Loucy (cell line): ENCODE results near the gene CDC42EP3.

Experiments
- H2AFZ ChIP-seq: fragments of 200-600 bp; sonication (generic); 2 replicates; pipeline ENCODE4 v1.6.0; 2016; ENCODE audit warnings: antibody characterized with exemption, mild to moderate bottlenecking, low read length, moderate library complexity
- H3F3A ChIP-seq: fragments of 200-600 bp; 2 replicates; pipeline ENCODE4 v1.6.0; 2016; ENCODE audit warnings: antibody characterized with exemption, low read depth, mild to moderate bottlenecking
- H3K27me3 ChIP-seq: fragments of 200-600 bp; sonication (generic); 2 replicates; pipeline ENCODE4 v1.6.1; 2014; ENCODE audit warnings: low read length, mild to moderate bottlenecking; ENCODE audit not compliant: insufficient read depth, poor library complexity, severe bottlenecking
- H3K36me3 ChIP-seq: fragments of 200-600 bp; sonication (generic); 2 replicates; pipeline ENCODE4 v1.6.1; 2016; ENCODE audit warnings: low read length; ENCODE audit not compliant: insufficient read depth
- H3K4me1 ChIP-seq: fragments of 200-600 bp; sonication (generic); 2 replicates; pipeline ENCODE4 v1.5.1; 2014; ENCODE audit warnings: low read length, mild to moderate bottlenecking; ENCODE audit not compliant: insufficient read depth, poor library complexity, severe bottlenecking
- H3K4me2 ChIP-seq: fragments of 200-600 bp; sonication (generic); 2 replicates; pipeline ENCODE4 v1.6.0; 2014; ENCODE audit warnings: antibody characterized with exemption, low read length, low read depth, mild to moderate bottlenecking; ENCODE audit not compliant: poor library complexity, severe bottlenecking
- H3K4me3 ChIP-seq: fragments of 200-600 bp; sonication (generic); 2 replicates; pipeline ENCODE4 v1.5.1; 2014; ENCODE audit warnings: low read length, mild to moderate bottlenecking, mixed read lengths; ENCODE audit not compliant: poor library complexity, severe bottlenecking
- H3K79me2 ChIP-seq: fragments of 200-600 bp; sonication (generic); 2 replicates; pipeline ENCODE4 v1.6.1; 2014; ENCODE audit warnings: low read length; ENCODE audit not compliant: insufficient read depth
- H3K9ac ChIP-seq: fragments of 200-600 bp; sonication (generic); 2 replicates; pipeline ENCODE4 v1.6.0; 2014; ENCODE audit warnings: mild to moderate bottlenecking, low read depth, low read length, moderate library complexity; ENCODE audit not compliant: poor library complexity, severe bottlenecking
- H3K9me2 ChIP-seq: fragments of 200-600 bp; sonication (generic); replicated peaks from 2 replicates; pipeline ENCODE4 v1.6.1; 2016; ENCODE audit warnings: low read depth, low read length, mixed read lengths
- H3K9me3 ChIP-seq: fragments of 200-600 bp; sonication (generic); 2 replicates; pipeline ENCODE4 v1.6.1; 2014; ENCODE audit warnings: mild to moderate bottlenecking, antibody characterized with exemption, low read length, low read depth; ENCODE audit not compliant: insufficient read depth
- H4K20me1 ChIP-seq: fragments of 200-600 bp; sonication (generic); 2 replicates; pipeline ENCODE4 v1.6.0; 2014; ENCODE audit warnings: antibody characterized with exemption, low read length, mild to moderate bottlenecking; ENCODE audit not compliant: insufficient read depth, poor library complexity, severe bottlenecking
- EZH2phosphoT487 ChIP-seq: fragments of 200-600 bp; IDR thresholded peaks from 2 replicates; pipeline ENCODE4 v1.6.1; 2018; ENCODE audit warnings: antibody characterized with exemption, mild to moderate bottlenecking, moderate library complexity, borderline replicate concordance
- TF ChIP-seq, protein P1 (sequence below): fragments of 200-600 bp; sonication (generic); conservative IDR thresholded peaks from 2 replicates; pipeline ENCODE4 v1.5.1; 2014; ENCODE audit warnings: mild to moderate bottlenecking, antibody characterized with exemption, low read length

CDC42EP3 gene

DNA sequence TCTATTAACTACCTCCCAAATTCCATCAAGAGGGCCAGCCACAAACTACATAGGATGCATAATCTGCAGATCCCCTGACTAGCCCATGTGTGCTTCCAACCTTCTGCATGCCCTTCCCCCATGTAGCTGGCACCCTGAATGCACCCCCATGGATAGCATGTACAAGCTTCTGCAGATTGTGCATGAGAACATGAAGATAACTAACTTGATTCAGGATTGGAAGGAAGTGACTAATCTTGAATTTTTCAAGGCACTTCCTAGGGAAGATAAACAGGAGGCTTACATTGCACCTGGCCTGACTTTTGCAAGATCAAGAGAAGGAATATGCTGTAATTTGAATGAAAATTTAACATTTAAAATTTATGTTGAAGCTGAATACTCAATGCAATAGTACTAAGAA, 66.7 kb downstream of the CDC42EP3 start:
- H3K9ac ChIP-seq: no peak overlapping the region
- H3K9me2 ChIP-seq: no peaks in the 10 kb centered on the region
- H3K4me2 ChIP-seq: no peak overlapping the region
- no peaks in the 10 kb centered on the region for H3K79me2 ChIP-seq
- no peaks in the 10 kb centered on the region for H3K4me1 ChIP-seq
- no peak overlapping the region for H2AFZ ChIP-seq
- H3K27me3 ChIP-seq: no peaks in the 10 kb centered on the region
- H3F3A ChIP-seq: no peaks in the 10 kb centered on the region
- no peak overlapping the region for H3K4me3 ChIP-seq
- no peak for TF ChIP-seq EZH2phosphoT487
- TF ChIP-seq, protein P1, sequence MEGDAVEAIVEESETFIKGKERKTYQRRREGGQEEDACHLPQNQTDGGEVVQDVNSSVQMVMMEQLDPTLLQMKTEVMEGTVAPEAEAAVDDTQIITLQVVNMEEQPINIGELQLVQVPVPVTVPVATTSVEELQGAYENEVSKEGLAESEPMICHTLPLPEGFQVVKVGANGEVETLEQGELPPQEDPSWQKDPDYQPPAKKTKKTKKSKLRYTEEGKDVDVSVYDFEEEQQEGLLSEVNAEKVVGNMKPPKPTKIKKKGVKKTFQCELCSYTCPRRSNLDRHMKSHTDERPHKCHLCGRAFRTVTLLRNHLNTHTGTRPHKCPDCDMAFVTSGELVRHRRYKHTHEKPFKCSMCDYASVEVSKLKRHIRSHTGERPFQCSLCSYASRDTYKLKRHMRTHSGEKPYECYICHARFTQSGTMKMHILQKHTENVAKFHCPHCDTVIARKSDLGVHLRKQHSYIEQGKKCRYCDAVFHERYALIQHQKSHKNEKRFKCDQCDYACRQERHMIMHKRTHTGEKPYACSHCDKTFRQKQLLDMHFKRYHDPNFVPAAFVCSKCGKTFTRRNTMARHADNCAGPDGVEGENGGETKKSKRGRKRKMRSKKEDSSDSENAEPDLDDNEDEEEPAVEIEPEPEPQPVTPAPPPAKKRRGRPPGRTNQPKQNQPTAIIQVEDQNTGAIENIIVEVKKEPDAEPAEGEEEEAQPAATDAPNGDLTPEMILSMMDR: no peak
- H3K36me3 ChIP-seq: no peaks in the 10 kb centered on the region
- no peaks in the 10 kb centered on the region for H3K9me3 ChIP-seq
- no peaks in the 10 kb centered on the region for H4K20me1 ChIP-seq

DNA sequence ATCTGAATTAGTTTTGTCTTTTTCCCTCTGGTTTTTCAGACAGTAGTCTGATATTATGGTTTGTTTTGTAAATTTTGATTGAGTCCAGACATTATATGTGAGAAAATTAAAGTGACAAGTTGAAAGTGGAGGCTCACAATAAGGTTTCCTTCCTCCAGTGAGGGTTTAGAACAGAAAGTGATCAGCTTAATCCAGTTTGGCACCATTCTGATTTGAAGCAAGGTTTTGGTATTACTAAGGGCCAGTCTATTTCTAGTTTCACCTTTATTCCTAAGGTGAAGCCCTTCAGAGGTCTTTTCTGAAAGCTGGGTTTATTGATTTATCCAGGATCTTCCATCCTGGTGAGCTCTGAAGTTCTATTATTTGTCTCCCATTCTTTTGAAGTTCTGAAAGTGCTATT, 68.7 kb downstream of the CDC42EP3 start:
- no peaks in the 10 kb centered on the region for H3K27me3 ChIP-seq
- no peaks in the 10 kb centered on the region for H3K4me1 ChIP-seq
- H3K4me3 ChIP-seq: no peak overlapping the region
- H3K9me3 ChIP-seq: no peaks in the 10 kb centered on the region
- H4K20me1 ChIP-seq: no peaks in the 10 kb centered on the region
- H3K79me2 ChIP-seq: no peaks in the 10 kb centered on the region
- TF ChIP-seq, protein P1: no peak
- no peak for TF ChIP-seq EZH2phosphoT487
- no peaks in the 10 kb centered on the region for H3K36me3 ChIP-seq
- H3K9ac ChIP-seq: no peak overlapping the region
- no peaks in the 10 kb centered on the region for H3K9me2 ChIP-seq
- H3K4me2 ChIP-seq: no peak overlapping the region
- no peaks in the 10 kb centered on the region for H3F3A ChIP-seq
- no peak overlapping the region for H2AFZ ChIP-seq

DNA sequence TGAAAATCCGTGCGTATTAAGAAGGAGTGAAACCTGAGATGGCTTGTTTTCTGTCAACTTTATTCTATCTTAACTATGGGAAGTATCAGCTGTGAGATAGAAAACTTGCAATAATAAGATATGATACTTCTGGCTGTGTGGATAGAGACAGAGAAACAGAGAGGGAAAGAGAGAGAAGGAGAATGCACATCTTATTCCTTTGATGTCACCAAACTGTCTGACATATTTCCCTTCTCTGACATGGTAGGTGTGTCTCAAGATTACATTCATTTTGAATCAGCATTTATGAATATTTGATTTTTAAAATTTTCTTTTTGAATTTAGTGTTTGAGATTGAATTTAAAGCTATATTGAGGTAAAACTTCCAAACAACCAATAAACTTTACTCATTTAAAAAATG, 69.4 kb downstream of the CDC42EP3 start:
- Histone ChIP-seq H3K4me3 (no peak overlapping the region), H3K4me2 (no peak overlapping the region)

More for the DNA sequence above, 69.4 kb downstream of the CDC42EP3 start:
- no peaks in the 10 kb centered on the region for H3K79me2 ChIP-seq
- no peaks in the 10 kb centered on the region for H3F3A ChIP-seq
- H3K9me3 ChIP-seq: no peaks in the 10 kb centered on the region
- no peaks in the 10 kb centered on the region for H3K27me3 ChIP-seq
- H3K9ac ChIP-seq: no peak overlapping the region
- TF ChIP-seq, protein P1: no peak
- no peak for TF ChIP-seq EZH2phosphoT487
- H3K4me1 ChIP-seq: no peaks in the 10 kb centered on the region
- H2AFZ ChIP-seq: no peak overlapping the region
- H4K20me1 ChIP-seq: no peaks in the 10 kb centered on the region
- H3K36me3 ChIP-seq: no peaks in the 10 kb centered on the region
- H3K9me2 ChIP-seq: no peaks in the 10 kb centered on the region
